ELF-1 (cell line): ENCODE measurements around the gene NME8.

Experiments
- DNase-seq: peaks from one replicate; pipeline ENCODE4 v3.0.0-alpha.2; 2016; ENCODE audit warnings: low read depth, low spot score

NME8 gene

GRCh38 chr7:37933018-37933566, 84.7 kb downstream of the NME8 start:
- no peak for DNase-seq

- DNase-seq, result peak; percentile 43
Measured at GRCh38 chr7:37942934-37943610, 94.7 kb downstream of the NME8 start.

- no peak for DNase-seq
Measured at GRCh38 chr7:37943905-37944736, 95.7 kb downstream of the NME8 start.

- no peak for DNase-seq
Measured at GRCh38 chr7:37944737-37945054, 96.3 kb downstream of the NME8 start.

GRCh38 chr7:37945336-37945735, 96.9 kb downstream of the NME8 start:
- no peak for DNase-seq

- no peak for DNase-seq
Measured at GRCh38 chr7:37947138-37947940, 98.9 kb downstream of the NME8 start.

- DNase-seq, result no peak
Measured at GRCh38 chr7:37947941-37948210, 99.5 kb downstream of the NME8 start.
